Vagina (tissue), 2 donors: ENCODE data around the gene RET. TPM values are rescaled to one million over a fixed set of nuclear protein-coding genes. Genes with fewer than 3 reads are reported as not detected.

ENCODE experiments used
- DNase-seq, 2 donors: peaks; one replicate each; pipeline ENCODE4 v3.0.0-alpha.2; 2017; ENCODE audit errors: extremely low spot score in 2 of 2
- H3K27ac ChIP-seq: fragments of 200-600 bp; sonication (generic); one replicate; pipeline ENCODE4 v1.5.1; 2019
- H3K27me3 ChIP-seq: fragments of 200-600 bp; sonication (generic); one replicate; pipeline ENCODE4 v1.5.1; 2019
- H3K36me3 ChIP-seq, 2 donors: fragments of 200-600 bp; sonication (generic); one replicate each; pipeline ENCODE4 v1.5.1; 2017 to 2019
- H3K4me1 ChIP-seq: fragments of 200-600 bp; sonication (generic); one replicate; pipeline ENCODE4 v1.5.1; 2019
- H3K4me3 ChIP-seq, 2 donors: fragments of 200-600 bp; sonication (generic); 1 replicate in 1 of 2; 2 replicates in 1 of 2; pipeline ENCODE4 v1.5.1; 2016 to 2019
- H3K9me3 ChIP-seq: fragments of 200-600 bp; sonication (generic); one replicate; pipeline ENCODE4 v1.5.1; 2019
- POLR2A ChIP-seq, 2 donors: fragments of 450-650 bp; IDR thresholded peaks; one replicate each; pipeline ENCODE4 v1.6.1; 2017; ENCODE audit warnings: antibody characterized with exemption in 2 of 2, mild to moderate bottlenecking in 2 of 2, moderate library complexity in 2 of 2
- POLR2AphosphoS5 ChIP-seq, 2 donors: sonication (generic); formaldehyde crosslinking; IDR thresholded peaks; one replicate each; pipeline ENCODE4 v1.9.0; 2017; ENCODE audit warnings: antibody characterized with exemption in 2 of 2, mild to moderate bottlenecking in 2 of 2, low read depth in 1 of 2; ENCODE audit not compliant: insufficient read depth in 1 of 2
- intact Hi-C: fragments of 100-400 bp; cut with DNase I; formaldehyde crosslinking; loops from one replicate; pipeline ENCODE4 v1.15.1; 2023
- total RNA-seq: library from RNA; depleted of rRNA; stranded (reverse); fragments of >200 nt; gene quantifications from one replicate; pipeline ENCODE4 v1.2.3, GENCODE V29; 2016
- TF ChIP-seq, protein P1 (sequence below), 3 experiments: fragments of 450-650 bp in 2 of 3; fragments of 200-600 bp in 1 of 3; sonication (generic) in 1 of 3; IDR thresholded peaks; one replicate each; pipeline ENCODE4 v1.5.1; 2017 to 2019; ENCODE audit warnings: antibody characterized with exemption in 3 of 3, mild to moderate bottlenecking in 2 of 3, moderate library complexity in 2 of 3

Gene RET
- total RNA-seq, 1 donor from 2014 or later = 7.9 TPM

DNA sequence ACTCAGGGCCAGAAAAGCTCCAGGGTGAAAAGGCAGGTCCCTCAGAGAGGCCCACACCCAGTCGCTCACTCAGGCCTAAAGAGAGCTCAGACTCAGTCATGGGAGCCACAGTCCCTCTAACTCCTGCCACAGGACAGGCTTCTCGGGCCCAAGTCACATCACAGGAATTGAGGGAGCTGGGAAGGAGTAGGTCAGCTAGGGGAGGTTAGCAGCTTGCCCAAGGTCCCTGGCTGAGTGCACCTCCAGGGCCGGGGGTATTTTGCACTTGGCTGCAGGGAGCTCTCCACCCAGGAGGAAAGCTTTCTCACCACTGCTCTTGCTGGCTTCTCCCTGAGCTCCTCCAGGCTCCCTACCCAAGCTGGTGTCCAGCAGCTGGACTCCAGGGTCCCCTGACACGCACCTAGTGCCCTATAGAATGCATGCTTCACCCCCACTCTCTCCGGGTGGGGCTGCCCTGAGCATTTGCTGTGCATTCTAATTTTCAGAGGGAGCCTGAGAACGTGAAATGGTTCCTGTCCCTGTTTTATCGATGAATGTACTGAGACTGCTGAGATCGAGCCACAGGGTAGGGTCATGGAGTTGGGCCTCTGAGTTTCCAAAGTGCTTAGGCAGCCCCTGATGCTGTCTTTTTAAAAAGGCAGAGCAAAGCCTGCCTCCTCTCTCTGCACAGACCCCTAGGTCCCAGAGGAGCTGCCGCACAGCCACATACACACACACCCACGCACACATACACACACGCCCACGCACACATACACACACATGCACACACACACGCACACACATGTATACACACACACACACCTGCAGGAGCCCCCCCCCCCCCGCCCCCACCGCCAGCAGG lies 37.9 kb upstream of the RET start:
- Histone ChIP-seq H3K36me3 (no peaks in the 10 kb centered on the region), H3K4me1 (no peaks in the 10 kb centered on the region)
- DNase-seq = peak in 1 of 2 donors; percentile 89

DNA sequence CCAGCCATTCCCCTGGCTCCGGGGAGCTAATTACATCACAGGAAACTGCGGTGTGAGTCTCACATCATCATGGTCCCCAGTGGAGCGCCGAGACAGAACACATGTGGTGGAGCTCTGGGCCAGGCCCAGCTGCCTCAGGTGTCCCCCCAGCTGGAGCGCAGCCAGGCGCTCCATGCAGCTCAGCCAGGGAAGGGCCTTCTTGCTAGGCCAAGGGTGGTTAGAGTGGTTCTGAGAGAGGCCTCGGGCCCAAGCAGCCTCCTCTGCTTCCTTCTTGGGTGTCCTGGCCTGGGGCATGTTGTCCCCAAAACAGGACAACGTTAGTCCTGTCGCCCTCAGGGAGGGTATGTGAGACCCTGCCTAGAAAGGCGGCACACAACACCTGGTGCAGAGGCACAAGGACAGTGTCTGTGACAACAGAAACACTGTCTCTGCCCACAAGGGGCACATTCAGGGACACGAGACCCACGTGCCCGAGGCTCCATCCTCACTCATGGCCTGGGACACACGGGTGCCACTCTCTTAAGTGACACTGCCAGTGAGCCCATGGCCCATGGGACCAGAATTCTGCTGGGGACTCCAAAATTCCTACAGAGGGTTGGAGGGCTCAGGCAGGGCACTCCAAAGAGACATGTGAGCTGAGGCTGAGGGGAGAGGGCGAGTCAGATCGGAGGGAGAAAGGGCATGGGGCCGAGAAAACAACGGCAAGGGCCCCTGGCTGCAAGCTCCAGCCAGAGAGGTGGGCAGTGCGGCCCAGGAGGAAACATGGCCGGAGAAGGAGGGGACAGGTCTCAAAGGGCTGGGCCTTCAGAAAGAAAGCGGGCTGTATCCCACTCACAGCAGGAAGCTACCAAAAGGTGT lies 37.0 kb upstream of the RET start:
- DNase-seq = peak; percentile 81 to 93
- H3K4me1 ChIP-seq = no peaks in the 10 kb centered on the region
- H3K27me3 ChIP-seq = no peaks in the 10 kb centered on the region
- no peaks in the 10 kb centered on the region for H3K9me3 ChIP-seq
- TF ChIP-seq POLR2AphosphoS5 (IDR thresholded peaks at IDR 0.05; ENCODE audit: insufficient read depth in 1 of 2, low read depth in 1 of 2) (no peak), POLR2A (IDR thresholded peaks at IDR 0.05) (no peak)
- TF ChIP-seq, protein P1, sequence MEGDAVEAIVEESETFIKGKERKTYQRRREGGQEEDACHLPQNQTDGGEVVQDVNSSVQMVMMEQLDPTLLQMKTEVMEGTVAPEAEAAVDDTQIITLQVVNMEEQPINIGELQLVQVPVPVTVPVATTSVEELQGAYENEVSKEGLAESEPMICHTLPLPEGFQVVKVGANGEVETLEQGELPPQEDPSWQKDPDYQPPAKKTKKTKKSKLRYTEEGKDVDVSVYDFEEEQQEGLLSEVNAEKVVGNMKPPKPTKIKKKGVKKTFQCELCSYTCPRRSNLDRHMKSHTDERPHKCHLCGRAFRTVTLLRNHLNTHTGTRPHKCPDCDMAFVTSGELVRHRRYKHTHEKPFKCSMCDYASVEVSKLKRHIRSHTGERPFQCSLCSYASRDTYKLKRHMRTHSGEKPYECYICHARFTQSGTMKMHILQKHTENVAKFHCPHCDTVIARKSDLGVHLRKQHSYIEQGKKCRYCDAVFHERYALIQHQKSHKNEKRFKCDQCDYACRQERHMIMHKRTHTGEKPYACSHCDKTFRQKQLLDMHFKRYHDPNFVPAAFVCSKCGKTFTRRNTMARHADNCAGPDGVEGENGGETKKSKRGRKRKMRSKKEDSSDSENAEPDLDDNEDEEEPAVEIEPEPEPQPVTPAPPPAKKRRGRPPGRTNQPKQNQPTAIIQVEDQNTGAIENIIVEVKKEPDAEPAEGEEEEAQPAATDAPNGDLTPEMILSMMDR (IDR thresholded peaks at IDR 0.05) = no peak
- H3K27ac ChIP-seq = no peak overlapping the region
- no peak overlapping the region for H3K4me3 ChIP-seq
- H3K36me3 ChIP-seq = no peaks in the 10 kb centered on the region
- intact Hi-C loops = no loop called here

More for the DNA sequence above, 37.9 kb upstream of the RET start:
- H3K9me3 ChIP-seq = no peaks in the 10 kb centered on the region
- H3K27me3 ChIP-seq = no peaks in the 10 kb centered on the region
- intact Hi-C loops = no loop called here
- H3K27ac ChIP-seq = no peak overlapping the region
- H3K4me3 ChIP-seq = no peak overlapping the region
- TF ChIP-seq POLR2AphosphoS5 (IDR thresholded peaks at IDR 0.05; ENCODE audit: insufficient read depth in 1 of 2, low read depth in 1 of 2) (no peak), POLR2A (IDR thresholded peaks at IDR 0.05) (no peak)
- TF ChIP-seq, protein P1 (IDR thresholded peaks at IDR 0.05) = no peak

DNA sequence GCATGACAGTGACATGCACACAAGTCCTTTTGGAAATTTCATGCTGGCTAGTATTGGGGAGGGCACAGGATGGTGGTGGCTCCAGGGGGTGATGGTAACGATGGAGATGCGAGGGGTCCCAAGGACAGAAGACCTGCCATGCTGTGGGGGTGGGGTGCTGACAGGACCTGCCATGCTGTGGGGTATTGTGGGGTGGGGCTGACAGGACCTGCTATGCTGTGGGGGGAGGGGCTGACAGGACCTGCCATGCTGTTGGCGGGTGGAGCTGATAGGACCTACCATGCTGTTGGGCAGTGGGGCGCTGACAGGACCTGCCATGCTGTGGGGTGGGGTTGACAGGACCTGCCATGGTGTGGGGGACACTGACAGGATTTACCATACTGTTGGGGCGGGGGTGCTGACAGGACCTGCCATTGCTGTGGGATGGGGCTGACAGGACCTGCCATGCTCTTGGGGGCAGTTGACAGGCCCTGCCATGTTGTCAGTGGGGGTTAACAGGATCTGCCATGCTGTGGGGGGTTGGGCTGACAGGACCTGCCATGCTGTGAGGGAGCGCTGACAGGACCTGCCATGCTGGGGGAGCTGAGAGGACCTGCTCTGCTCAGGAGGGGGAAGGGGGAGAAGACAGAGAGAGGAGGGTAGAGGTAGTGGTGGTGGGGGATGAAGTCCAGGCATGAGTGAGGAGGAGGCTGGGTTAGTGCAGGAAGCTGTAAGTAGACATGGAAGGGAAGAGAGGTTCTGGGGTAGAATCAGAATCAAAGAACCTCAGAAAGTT lies 36.2 kb upstream of the RET start:
- intact Hi-C loops = no loop called here
- Histone ChIP-seq H3K4me1 (no peaks in the 10 kb centered on the region), H3K9me3 (no peaks in the 10 kb centered on the region), H3K27me3 (no peaks in the 10 kb centered on the region), H3K4me3 (no peak overlapping the region), H3K27ac (no peak overlapping the region), H3K36me3 (no peaks in the 10 kb centered on the region)
- TF ChIP-seq, protein P1 (IDR thresholded peaks at IDR 0.05) = no peak
- TF ChIP-seq POLR2AphosphoS5 (IDR thresholded peaks at IDR 0.05; ENCODE audit: insufficient read depth in 1 of 2, low read depth in 1 of 2) (no peak), POLR2A (IDR thresholded peaks at IDR 0.05) (no peak)
- peak; percentile 82 to 90 for DNase-seq

DNA sequence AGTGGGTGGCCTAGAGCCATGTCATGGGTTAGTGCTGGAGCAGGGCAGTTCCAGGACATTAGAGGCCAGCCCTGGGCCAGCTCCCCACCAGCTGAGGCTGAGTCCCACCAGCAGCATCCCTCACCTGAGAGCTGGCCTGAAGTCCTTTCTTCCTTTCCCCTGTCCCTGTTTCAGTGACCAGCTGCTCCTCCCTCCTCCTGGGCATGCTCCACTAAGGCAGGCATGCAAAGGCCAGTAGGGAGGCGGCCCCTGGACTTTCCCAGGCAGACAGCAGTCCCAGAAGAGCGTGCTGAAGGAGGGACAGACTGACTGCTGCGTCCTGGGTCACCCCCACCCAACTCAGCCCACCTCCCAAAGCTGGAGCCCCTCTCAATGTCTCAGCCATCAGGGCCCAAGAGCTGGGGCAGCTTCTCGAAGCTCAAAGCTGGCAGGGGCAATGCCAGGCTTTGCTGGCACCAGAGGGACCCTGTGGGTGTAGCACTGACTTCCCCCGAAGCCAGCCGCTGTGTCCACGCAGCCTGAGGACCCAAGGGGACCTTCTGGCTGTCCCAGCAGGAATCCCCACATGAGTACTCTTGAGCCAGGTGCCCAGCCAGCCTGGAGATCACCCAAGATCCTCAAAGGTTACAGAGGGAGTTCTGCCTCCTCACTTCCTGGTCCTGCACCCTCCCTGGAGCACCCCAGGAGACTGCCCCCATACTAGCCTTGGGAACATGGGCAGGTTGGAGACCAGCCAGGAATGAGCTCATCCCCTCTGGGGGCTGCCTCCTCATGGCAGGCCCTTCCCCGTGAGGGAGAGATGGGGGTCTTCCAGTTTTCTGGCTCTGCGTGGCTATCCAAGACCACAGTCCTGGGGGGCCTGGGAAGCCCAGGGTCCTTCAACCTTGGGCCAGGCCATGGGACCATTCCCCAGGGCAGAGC lies 35.2 kb upstream of the RET start:
- intact Hi-C loops = no loop called here

More for the DNA sequence above, 35.2 kb upstream of the RET start:
- Histone ChIP-seq H3K9me3 (no peaks in the 10 kb centered on the region), H3K27ac (no peak overlapping the region), H3K4me1 (no peaks in the 10 kb centered on the region), H3K4me3 (no peak overlapping the region), H3K36me3 (no peaks in the 10 kb centered on the region), H3K27me3 (no peaks in the 10 kb centered on the region)
- TF ChIP-seq POLR2AphosphoS5 (IDR thresholded peaks at IDR 0.05; ENCODE audit: insufficient read depth in 1 of 2, low read depth in 1 of 2) (no peak), POLR2A (IDR thresholded peaks at IDR 0.05) (no peak)
- TF ChIP-seq, protein P1 (IDR thresholded peaks at IDR 0.05) = no peak
- DNase-seq = peak in 1 of 2 donors; percentile 88
